GM23248 (cell line): ENCODE results near the gene ASH1L.

Experiments
- EZH2 ChIP-seq: fragments of 200-600 bp; sonication (generic); IDR thresholded peaks from 2 replicates; pipeline ENCODE4 v1.6.1; 2018; ENCODE audit warnings: antibody characterized with exemption, mild to moderate bottlenecking; ENCODE audit not compliant: insufficient read depth, poor library complexity, severe bottlenecking
- EZH2phosphoT487 ChIP-seq: fragments of 200-600 bp; sonication (generic); IDR thresholded peaks from 2 replicates; pipeline ENCODE4 v1.6.1; 2018; ENCODE audit warnings: antibody characterized with exemption, moderate library complexity, mild to moderate bottlenecking, low read depth; ENCODE audit not compliant: insufficient read depth

GRCh38 chr1:155320661-155321617, 241.7 kb downstream of the ASH1L start, which contains the start of gene RUSC1:
- no peak for TF ChIP-seq EZH2
- no peak for TF ChIP-seq EZH2phosphoT487
